Measurements from ENCODE around the gene PRR35. TPM values are rescaled to one million over a fixed set of nuclear protein-coding genes. Genes with fewer than 3 reads are reported as not detected.

PRR35 gene
- total and polyA plus RNA-seq, 2 experiments from 2014 or later: not detected

- no peak for DNase-seq
- 95 to 97% methylated on average over 26 to 53 of the region's 54 CpGs for WGBS, 2 experiments (ENCODE audit: low coverage in 1 of 2, low lambda C conversion rate in 2 of 2, missing lambda C conversion rate in 2 of 2)
- in situ Hi-C loops (cut with MboI): no loop called here
- Histone ChIP-seq H3F3A (ENCODE audit: insufficient read depth) (no peaks in the 10 kb centered on the region), H3K4me3 (no peak overlapping the region), H3K9ac (no peak overlapping the region), H3K36me3 (ENCODE audit: low read depth) (no peaks in the 10 kb centered on the region), H3K27ac (no peak overlapping the region), H3K9me2 (ENCODE audit: insufficient read depth) (no peaks in the 10 kb centered on the region), H3K9me3 (ENCODE audit: low read depth) (no peaks in the 10 kb centered on the region), H3K27me3 (replicated peaks; ENCODE audit: insufficient read depth) (no peaks in the 10 kb centered on the region), H3K79me2 (ENCODE audit: insufficient read depth) (peaks cover 40% of the 10 kb centered on the region), H2AFZ (no peak overlapping the region), H4K20me1 (ENCODE audit: insufficient read depth) (no peaks in the 10 kb centered on the region), H3K4me1 (ENCODE audit: insufficient read depth) (peaks cover 9% of the 10 kb centered on the region), H3K4me2 (ENCODE audit: unreplicated experiment) (no peak overlapping the region)
- TF ChIP-seq EZH2 (IDR thresholded peaks at IDR 0.05; ENCODE audit: insufficient read depth, poor library complexity, severe bottlenecking) (no peak), EZH2phosphoT487 (IDR thresholded peaks at IDR 0.05; ENCODE audit: insufficient read depth, low read depth) (no peak)
Observed at GRCh38 chr16:549544-550263, 10.5 kb upstream of the PRR35 start.

GRCh38 chr16:551210-551609 is 9.0 kb upstream of the PRR35 start:
- Histone ChIP-seq H3K9ac (no peak overlapping the region), H3F3A (ENCODE audit: insufficient read depth) (no peaks in the 10 kb centered on the region), H3K4me1 (ENCODE audit: insufficient read depth) (peaks cover 17% of the 10 kb centered on the region), H3K27ac (no peak overlapping the region), H4K20me1 (ENCODE audit: insufficient read depth) (no peaks in the 10 kb centered on the region), H3K4me2 (ENCODE audit: unreplicated experiment) (no peak overlapping the region), H3K79me2 (ENCODE audit: insufficient read depth) (peaks cover 25% of the 10 kb centered on the region), H3K9me2 (ENCODE audit: insufficient read depth) (no peaks in the 10 kb centered on the region), H3K4me3 (no peak overlapping the region), H3K27me3 (replicated peaks; ENCODE audit: insufficient read depth) (no peaks in the 10 kb centered on the region), H2AFZ (no peak overlapping the region), H3K36me3 (ENCODE audit: low read depth) (no peaks in the 10 kb centered on the region), H3K9me3 (ENCODE audit: low read depth) (no peaks in the 10 kb centered on the region)
- 96 to 99% methylated on average over 23 to 26 of the region's 28 CpGs for WGBS, 2 experiments (ENCODE audit: low coverage in 1 of 2, low lambda C conversion rate in 2 of 2, missing lambda C conversion rate in 2 of 2)
- in situ Hi-C loops (cut with MboI): no loop called here
- TF ChIP-seq EZH2 (IDR thresholded peaks at IDR 0.05; ENCODE audit: insufficient read depth, poor library complexity, severe bottlenecking): no peak
- no peak for TF ChIP-seq EZH2phosphoT487 (IDR thresholded peaks at IDR 0.05; ENCODE audit: insufficient read depth, low read depth)
- no peak for DNase-seq

DNA sequence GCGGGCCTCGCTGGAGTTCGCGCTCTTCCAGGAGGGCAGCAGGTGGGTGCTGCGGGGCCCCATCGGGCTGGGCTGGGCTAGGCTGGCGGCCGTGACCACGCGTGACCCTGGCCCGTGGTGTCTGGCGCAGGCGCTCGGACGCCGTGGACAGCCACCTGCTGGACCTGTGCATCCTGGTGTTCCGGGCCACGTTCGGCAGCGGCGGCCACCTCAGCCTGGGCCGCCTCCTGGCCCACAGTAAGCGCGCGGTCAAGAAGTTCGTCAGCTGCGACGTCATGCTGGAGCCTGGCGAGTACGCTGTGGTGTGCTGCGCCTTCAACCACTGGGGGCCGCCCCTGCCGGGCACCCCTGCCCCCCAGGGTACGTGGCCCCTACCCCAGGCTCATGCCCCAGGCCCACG is 8.0 kb upstream of the PRR35 start:
- H3K27ac ChIP-seq: no peak overlapping the region
- no peak overlapping the region for H3K4me3 ChIP-seq
- peaks cover 17% of the 10 kb centered on the region for H3K4me1 ChIP-seq (ENCODE audit: insufficient read depth)
- H3K4me2 ChIP-seq (ENCODE audit: unreplicated experiment): no peak overlapping the region
- no peaks in the 10 kb centered on the region for H3K9me3 ChIP-seq (ENCODE audit: low read depth)
- peaks cover 17% of the 10 kb centered on the region; the same call in 1 of the 2 replicates for H3K79me2 ChIP-seq (ENCODE audit: insufficient read depth)
- no peaks in the 10 kb centered on the region for H3K9me2 ChIP-seq (ENCODE audit: insufficient read depth)
- in situ Hi-C loops (cut with MboI): no loop called here
- no peak overlapping the region for H2AFZ ChIP-seq
- 92 to 94% methylated on average over 15 to 34 of the region's 35 CpGs for WGBS, 2 experiments (ENCODE audit: low coverage in 1 of 2, low lambda C conversion rate in 2 of 2, missing lambda C conversion rate in 2 of 2)
- H3K36me3 ChIP-seq (ENCODE audit: low read depth): no peaks in the 10 kb centered on the region
- H4K20me1 ChIP-seq (ENCODE audit: insufficient read depth): no peaks in the 10 kb centered on the region
- no peak overlapping the region for H3K9ac ChIP-seq
- DNase-seq: no peak
- no peaks in the 10 kb centered on the region for H3F3A ChIP-seq (ENCODE audit: insufficient read depth)
- TF ChIP-seq EZH2phosphoT487 (IDR thresholded peaks at IDR 0.05; ENCODE audit: insufficient read depth, low read depth) (no peak), EZH2 (IDR thresholded peaks at IDR 0.05; ENCODE audit: insufficient read depth, poor library complexity, severe bottlenecking) (no peak)
- H3K27me3 ChIP-seq (replicated peaks; ENCODE audit: insufficient read depth): no peaks in the 10 kb centered on the region

DNA sequence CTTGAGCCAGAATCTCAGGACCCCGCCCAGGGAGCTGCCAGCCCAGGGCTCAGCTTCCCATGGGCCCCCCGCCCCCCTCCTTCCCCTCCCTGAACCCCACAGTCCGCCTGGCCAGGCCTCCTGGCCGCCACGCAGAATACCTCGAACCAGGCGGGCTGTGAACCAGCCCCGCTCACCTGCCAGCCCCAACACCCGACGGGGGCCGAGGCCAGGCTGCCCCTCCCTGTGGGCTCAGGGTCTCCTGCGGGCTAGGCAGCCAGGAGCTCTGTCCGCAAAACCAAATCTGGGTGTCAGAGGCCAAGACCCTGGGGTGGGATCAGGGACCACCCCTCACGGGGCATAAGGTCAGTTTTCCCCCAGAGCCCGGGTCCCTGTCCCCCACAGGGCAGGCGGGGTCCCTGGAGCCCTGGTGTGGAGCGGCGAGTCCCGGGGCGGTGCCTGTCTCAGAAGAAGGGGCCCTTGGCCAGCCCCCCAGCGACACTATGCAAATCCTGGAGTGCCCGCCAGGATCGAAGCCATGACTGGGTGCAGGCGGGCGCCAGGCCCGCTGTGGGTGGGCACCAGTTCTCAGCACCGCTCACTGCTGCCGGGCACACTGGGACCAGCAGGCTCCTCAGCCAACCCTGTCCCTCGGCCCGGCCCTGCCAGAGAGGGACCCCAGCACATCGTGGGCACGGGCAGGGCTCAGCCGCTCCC is 6.4 kb upstream of the PRR35 start:
- no peaks in the 10 kb centered on the region for H3K9me2 ChIP-seq (ENCODE audit: insufficient read depth)
- peaks cover 17% of the 10 kb centered on the region for H3K4me1 ChIP-seq (ENCODE audit: insufficient read depth)
- H3K27me3 ChIP-seq (replicated peaks; ENCODE audit: insufficient read depth): no peaks in the 10 kb centered on the region
- H2AFZ ChIP-seq: no peak overlapping the region
- no peaks in the 10 kb centered on the region for H3F3A ChIP-seq (ENCODE audit: insufficient read depth)
- DNase-seq: no peak
- no peaks in the 10 kb centered on the region for H3K9me3 ChIP-seq (ENCODE audit: low read depth)
- no peak overlapping the region for H3K4me3 ChIP-seq
- 96% methylated on average over 17 to 25 of the region's 33 CpGs for WGBS, 2 experiments (ENCODE audit: low coverage in 1 of 2, low lambda C conversion rate in 2 of 2, missing lambda C conversion rate in 2 of 2)
- in situ Hi-C loops (cut with MboI): no loop called here
- no peaks in the 10 kb centered on the region for H4K20me1 ChIP-seq (ENCODE audit: insufficient read depth)
- no peak for TF ChIP-seq EZH2phosphoT487 (IDR thresholded peaks at IDR 0.05; ENCODE audit: insufficient read depth, low read depth)
- TF ChIP-seq EZH2 (IDR thresholded peaks at IDR 0.05; ENCODE audit: insufficient read depth, poor library complexity, severe bottlenecking): no peak
- H3K79me2 ChIP-seq (ENCODE audit: insufficient read depth): 0 out of 2 replicates have a peak, but pooled peaks cover 1% of the 10 kb centered on the region
- peak overlapping the region; percentile 75 for H3K4me2 ChIP-seq (ENCODE audit: unreplicated experiment)
- H3K9ac ChIP-seq: peak overlapping the region; percentile 78; the same call in 1 of the 2 replicates
- H3K36me3 ChIP-seq (ENCODE audit: low read depth): no peaks in the 10 kb centered on the region
- peak overlapping the region; percentile 86 for H3K27ac ChIP-seq
